ENCODE measurements around the gene IL25. TPM values are rescaled to one million over a fixed set of nuclear protein-coding genes. Genes with fewer than 3 reads are reported as not detected.
A peak's percentile ranks its signal among the peaks of the same experiment; 100 is the strongest.
"Not testable (repeated sequence)": the region's sequence is repeated elsewhere in the genome, so short reads cannot be mapped to it uniquely, and the experiment has no call there.

Gene IL25
- total and polyA plus RNA-seq, 2 of the 13 experiments (the other 11 are each of a cell fraction or from before 2014, with no cell fraction given): not detected

GRCh38 chr14:23389871-23390270 is 17.3 kb downstream of the IL25 start:
- H4K20me1 ChIP-seq (ENCODE audit: insufficient read depth, low read length); CTCF ChIA-PET (ENCODE audit: low intra/inter-chr PET ratio, low total read pairs); H3K4me3 ChIP-seq (replicated peaks in 1 of 3; ENCODE audit: insufficient read depth in 1 of 3, low read depth in 2 of 3, low read length in 3 of 3); H3K79me2 ChIP-seq (ENCODE audit: insufficient read depth, low read length); intact Hi-C loops (cut with micrococcal nuclease; ENCODE audit: unreplicated experiment); ATAC-seq; H3K9ac ChIP-seq (ENCODE audit: insufficient read depth, low read depth, low read length); POLR2A ChIA-PET; H3K36me3 ChIP-seq (replicated peaks in 1 of 2; ENCODE audit: control insufficient read depth in 1 of 2, insufficient read depth in 2 of 2, low read length in 2 of 2); H2AFZ ChIP-seq (ENCODE audit: low read length); H3K9me3 ChIP-seq (ENCODE audit: low read length); H3K4me2 ChIP-seq (ENCODE audit: low read depth, low read length); H3K27ac ChIP-seq (ENCODE audit: extremely low read length, insufficient read depth, low read length); BruUV-seq (replicated peaks); in situ Hi-C loops (cut with HindIII; ENCODE audit: extremely low pct_ligation_motif_present, low pct_unique_long_range_greater_than_20kb); DNase-seq (ENCODE audit: low spot score); FAIRE-seq; H3K4me1 ChIP-seq (ENCODE audit: insufficient read depth, low read length); TF ChIP-seq ATF7, CREB1 (CRISPR knock-in tag; IDR thresholded peaks at IDR 0.05): not testable (repeated sequence)
- peaks cover 34 to 93% of the 10 kb centered on the region in 2 experiments for H3K27me3 ChIP-seq (ENCODE audit: control insufficient read depth in 1 of 2, insufficient read depth in 2 of 2, low read length in 2 of 2)
- TF ChIP-seq ATF7 (IDR thresholded peaks at IDR 0.05) (peak; percentile 100), CREB1 (IDR thresholded peaks at IDR 0.05) (peak; percentile 96)
- WGBS (ENCODE audit: low lambda C conversion rate): 47% methylated on average over 4 of the region's 19 CpGs

- peaks cover 33 to 82% of the 10 kb centered on the region in 2 experiments for H3K27me3 ChIP-seq (ENCODE audit: control insufficient read depth in 1 of 2, insufficient read depth in 2 of 2, low read length in 2 of 2)
- no peak overlapping the region for H3K9ac ChIP-seq (ENCODE audit: insufficient read depth, low read depth, low read length)
These were observed 20.0 kb downstream of the IL25 start for GRCh38 chr14:23392613-23393012.

More at GRCh38 chr14:23392613-23393012, 20.0 kb downstream of the IL25 start:
- H3K4me2 ChIP-seq (ENCODE audit: low read depth, low read length): no peak overlapping the region
- POLR2A ChIA-PET: interaction anchor here (1.3 kb wide), 1 partner anchor 71 kb away, joined by 3 read pairs; the partner anchor contains the start of gene PABPN1
- H3K79me2 ChIP-seq (ENCODE audit: insufficient read depth, low read length): no peaks in the 10 kb centered on the region
- no peak overlapping the region for H2AFZ ChIP-seq (ENCODE audit: low read length)
- DNase-seq (ENCODE audit: low spot score) (no peak), FAIRE-seq (no peak), ATAC-seq (no peak)
- H4K20me1 ChIP-seq (ENCODE audit: insufficient read depth, low read length): no peaks in the 10 kb centered on the region
- WGBS (ENCODE audit: low lambda C conversion rate): 46% methylated on average over 7 of the region's 7 CpGs
- H3K27ac ChIP-seq (ENCODE audit: extremely low read length, insufficient read depth, low read length): no peak overlapping the region
- H3K4me3 ChIP-seq (replicated peaks in 1 of 3; ENCODE audit: insufficient read depth in 1 of 3, low read depth in 2 of 3, low read length in 3 of 3): no peak overlapping the region
- CTCF ChIA-PET (ENCODE audit: low intra/inter-chr PET ratio, low total read pairs): no interaction called here
- H3K4me1 ChIP-seq (ENCODE audit: insufficient read depth, low read length): no peaks in the 10 kb centered on the region
- intact Hi-C loops (cut with micrococcal nuclease; ENCODE audit: unreplicated experiment): no loop called here
- no TSS peak for BruUV-seq (replicated peaks)
- H3K9me3 ChIP-seq (ENCODE audit: low read length): no peaks in the 10 kb centered on the region
- H3K36me3 ChIP-seq (replicated peaks in 1 of 2; ENCODE audit: control insufficient read depth in 1 of 2, insufficient read depth in 2 of 2, low read length in 2 of 2): no peaks in the 10 kb centered on the region
- TF ChIP-seq POLR2G (IDR thresholded peaks at IDR 0.05; ENCODE audit: low read depth, low read length) (no peak), ZSCAN31 (CRISPR knock-in tag; IDR thresholded peaks at IDR 0.05; ENCODE audit: low read depth) (no peak), TRAFD1 (CRISPR knock-in tag; IDR thresholded peaks at IDR 0.05; ENCODE audit: borderline replicate concordance) (no peak), ZGPAT (CRISPR knock-in tag; IDR thresholded peaks at IDR 0.05) (no peak), ZNF235 (CRISPR knock-in tag; IDR thresholded peaks at IDR 0.05; ENCODE audit: borderline replicate concordance) (no peak), THYN1 (CRISPR knock-in tag; IDR thresholded peaks at IDR 0.05; ENCODE audit: borderline replicate concordance, low read depth) (no peak)
- in situ Hi-C loops (cut with HindIII; ENCODE audit: extremely low pct_ligation_motif_present, low pct_unique_long_range_greater_than_20kb): no loop called here

Measured in HepG2 (cell line).